ENCODE data around the gene THAP3.

THAP3 gene

GRCh38 chr1:6590046-6590445, 34.6 kb upstream of the THAP3 start:
- Histone ChIP-seq H3K4me2 (ENCODE audit: low read depth, low read length, poor library complexity, severe bottlenecking) (no peak overlapping the region), H3K36me3 (ENCODE audit: insufficient read depth, low read length) (peaks cover 47% of the 10 kb centered on the region; the same call in 1 of the 2 replicates), H3K79me2 (ENCODE audit: insufficient read depth, low read length) (no peaks in the 10 kb centered on the region), H3K4me3 (ENCODE audit: low read length, poor library complexity, severe bottlenecking) (no peak overlapping the region), H3K4me1 (ENCODE audit: insufficient read depth, low read length, poor library complexity, severe bottlenecking) (no peaks in the 10 kb centered on the region), H3K9me2 (replicated peaks; ENCODE audit: low read depth, low read length) (no peaks in the 10 kb centered on the region), H3K9ac (ENCODE audit: low read depth, low read length, poor library complexity, severe bottlenecking) (no peak overlapping the region), H2AFZ (ENCODE audit: low read length) (no peak overlapping the region), H3K27me3 (ENCODE audit: insufficient read depth, low read length, poor library complexity, severe bottlenecking) (no peaks in the 10 kb centered on the region), H3F3A (ENCODE audit: low read depth) (no peaks in the 10 kb centered on the region), H4K20me1 (ENCODE audit: insufficient read depth, low read length, poor library complexity, severe bottlenecking) (peaks cover 2% of the 10 kb centered on the region), H3K9me3 (ENCODE audit: insufficient read depth, low read depth, low read length) (no peaks in the 10 kb centered on the region)
- TF ChIP-seq EZH2phosphoT487 (IDR thresholded peaks at IDR 0.05; ENCODE audit: borderline replicate concordance) (no peak), CTCF (conservative IDR thresholded peaks at IDR 0.05; ENCODE audit: low read length) (no peak)

- peaks cover 58% of the 10 kb centered on the region; the same call in 1 of the 2 replicates for H3K36me3 ChIP-seq (ENCODE audit: insufficient read depth, low read length)
- no peak for TF ChIP-seq CTCF (conservative IDR thresholded peaks at IDR 0.05; ENCODE audit: low read length)
- no peak for TF ChIP-seq EZH2phosphoT487 (IDR thresholded peaks at IDR 0.05; ENCODE audit: borderline replicate concordance)
- no peaks in the 10 kb centered on the region for H3K4me1 ChIP-seq (ENCODE audit: insufficient read depth, low read length, poor library complexity, severe bottlenecking)
- no peaks in the 10 kb centered on the region for H3K9me3 ChIP-seq (ENCODE audit: insufficient read depth, low read depth, low read length)
- H3K9me2 ChIP-seq (replicated peaks; ENCODE audit: low read depth, low read length): no peaks in the 10 kb centered on the region
- peaks cover 7% of the 10 kb centered on the region; the same call in 1 of the 2 replicates for H3K79me2 ChIP-seq (ENCODE audit: insufficient read depth, low read length)
- H3F3A ChIP-seq (ENCODE audit: low read depth): no peaks in the 10 kb centered on the region
- H3K4me3 ChIP-seq (ENCODE audit: low read length, poor library complexity, severe bottlenecking): no peak overlapping the region
- H3K9ac ChIP-seq (ENCODE audit: low read depth, low read length, poor library complexity, severe bottlenecking): no peak overlapping the region
- H3K4me2 ChIP-seq (ENCODE audit: low read depth, low read length, poor library complexity, severe bottlenecking): no peak overlapping the region
- peaks cover 8% of the 10 kb centered on the region for H4K20me1 ChIP-seq (ENCODE audit: insufficient read depth, low read length, poor library complexity, severe bottlenecking)
- no peaks in the 10 kb centered on the region for H3K27me3 ChIP-seq (ENCODE audit: insufficient read depth, low read length, poor library complexity, severe bottlenecking)
- no peak overlapping the region for H2AFZ ChIP-seq (ENCODE audit: low read length)
Observed at GRCh38 chr1:6591222-6591621, 33.4 kb upstream of the THAP3 start.

GRCh38 chr1:6591644-6592043, 33.0 kb upstream of the THAP3 start:
- no peaks in the 10 kb centered on the region for H3K27me3 ChIP-seq (ENCODE audit: insufficient read depth, low read length, poor library complexity, severe bottlenecking)
- H2AFZ ChIP-seq (ENCODE audit: low read length): no peak overlapping the region
- no peaks in the 10 kb centered on the region for H3K9me2 ChIP-seq (replicated peaks; ENCODE audit: low read depth, low read length)
- no peak for TF ChIP-seq CTCF (conservative IDR thresholded peaks at IDR 0.05; ENCODE audit: low read length)
- TF ChIP-seq EZH2phosphoT487 (IDR thresholded peaks at IDR 0.05; ENCODE audit: borderline replicate concordance): no peak
- H3K79me2 ChIP-seq (ENCODE audit: insufficient read depth, low read length): peaks cover 11% of the 10 kb centered on the region; the same call in 1 of the 2 replicates
- H3K4me3 ChIP-seq (ENCODE audit: low read length, poor library complexity, severe bottlenecking): no peak overlapping the region
- H3K4me2 ChIP-seq (ENCODE audit: low read depth, low read length, poor library complexity, severe bottlenecking): no peak overlapping the region
- H3F3A ChIP-seq (ENCODE audit: low read depth): no peaks in the 10 kb centered on the region
- no peak overlapping the region for H3K9ac ChIP-seq (ENCODE audit: low read depth, low read length, poor library complexity, severe bottlenecking)
- peaks cover 62% of the 10 kb centered on the region; the same call in 1 of the 2 replicates for H3K36me3 ChIP-seq (ENCODE audit: insufficient read depth, low read length)
- no peaks in the 10 kb centered on the region for H3K9me3 ChIP-seq (ENCODE audit: insufficient read depth, low read depth, low read length)
- H3K4me1 ChIP-seq (ENCODE audit: insufficient read depth, low read length, poor library complexity, severe bottlenecking): peaks cover under 1% of the 10 kb centered on the region
- H4K20me1 ChIP-seq (ENCODE audit: insufficient read depth, low read length, poor library complexity, severe bottlenecking): peaks cover 12% of the 10 kb centered on the region
